ENCODE results near the gene NUDT4.

The NUDT4 gene

DNA sequence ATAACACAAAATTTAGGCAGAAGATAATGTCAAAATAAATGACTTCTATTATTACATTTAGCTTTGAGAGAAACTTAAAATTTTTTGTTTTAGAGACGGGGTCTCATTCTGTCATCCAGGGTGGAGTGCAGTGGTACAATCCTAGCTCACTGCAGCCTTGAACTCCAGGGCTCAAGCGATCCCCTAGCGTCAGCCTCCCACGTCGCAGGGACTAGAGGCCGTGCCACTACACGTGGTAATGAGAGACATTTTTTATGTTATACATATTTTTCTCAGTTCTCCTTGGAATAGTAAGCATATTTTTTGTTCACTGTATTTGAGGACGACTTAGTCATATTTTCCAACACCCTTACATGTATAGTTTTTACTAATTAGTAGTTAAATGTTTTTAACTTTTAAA is 21.5 kb upstream of the NUDT4 start:
- TF ChIP-seq, protein P1, sequence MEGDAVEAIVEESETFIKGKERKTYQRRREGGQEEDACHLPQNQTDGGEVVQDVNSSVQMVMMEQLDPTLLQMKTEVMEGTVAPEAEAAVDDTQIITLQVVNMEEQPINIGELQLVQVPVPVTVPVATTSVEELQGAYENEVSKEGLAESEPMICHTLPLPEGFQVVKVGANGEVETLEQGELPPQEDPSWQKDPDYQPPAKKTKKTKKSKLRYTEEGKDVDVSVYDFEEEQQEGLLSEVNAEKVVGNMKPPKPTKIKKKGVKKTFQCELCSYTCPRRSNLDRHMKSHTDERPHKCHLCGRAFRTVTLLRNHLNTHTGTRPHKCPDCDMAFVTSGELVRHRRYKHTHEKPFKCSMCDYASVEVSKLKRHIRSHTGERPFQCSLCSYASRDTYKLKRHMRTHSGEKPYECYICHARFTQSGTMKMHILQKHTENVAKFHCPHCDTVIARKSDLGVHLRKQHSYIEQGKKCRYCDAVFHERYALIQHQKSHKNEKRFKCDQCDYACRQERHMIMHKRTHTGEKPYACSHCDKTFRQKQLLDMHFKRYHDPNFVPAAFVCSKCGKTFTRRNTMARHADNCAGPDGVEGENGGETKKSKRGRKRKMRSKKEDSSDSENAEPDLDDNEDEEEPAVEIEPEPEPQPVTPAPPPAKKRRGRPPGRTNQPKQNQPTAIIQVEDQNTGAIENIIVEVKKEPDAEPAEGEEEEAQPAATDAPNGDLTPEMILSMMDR (conservative IDR thresholded peaks at IDR 0.05; ENCODE audit: low read depth) = no peak
- DNase-seq (ENCODE audit: low spot score) = no peak
- CTCF ChIA-PET = no interaction called here
- no peak overlapping the region for H3K27ac ChIP-seq
- POLR2A ChIA-PET (ENCODE audit: low non-redundant PET) = no interaction called here

DNA sequence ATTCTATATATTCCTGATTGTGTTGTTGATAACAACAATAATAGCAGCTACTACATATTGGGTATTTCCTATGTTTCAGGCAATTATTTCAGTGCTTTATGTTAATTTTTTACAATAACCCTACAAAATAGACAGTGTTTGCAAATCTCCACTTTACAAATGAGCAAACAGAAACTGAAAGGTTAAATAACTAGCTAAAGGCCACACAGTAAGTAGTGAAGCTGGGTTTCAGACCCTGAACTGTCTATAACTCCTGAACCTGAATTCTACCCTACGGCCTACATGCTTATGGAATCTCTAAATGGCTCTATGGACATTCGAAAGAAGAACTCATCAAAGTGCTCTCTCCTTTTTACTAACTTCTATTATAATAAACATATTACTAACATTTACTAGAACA is 19.7 kb upstream of the NUDT4 start:
- TF ChIP-seq, protein P1 (conservative IDR thresholded peaks at IDR 0.05; ENCODE audit: low read depth) = no peak
- ChIA-PET POLR2A (ENCODE audit: low non-redundant PET) (no interaction called here), CTCF (interaction anchor here (0.9 kb wide), 1 partner anchor 18 kb away, joined by 3 read pairs; no protein-coding TSS in a partner anchor)
- H3K27ac ChIP-seq = no peak overlapping the region
- no peak for DNase-seq (ENCODE audit: low spot score)

DNA sequence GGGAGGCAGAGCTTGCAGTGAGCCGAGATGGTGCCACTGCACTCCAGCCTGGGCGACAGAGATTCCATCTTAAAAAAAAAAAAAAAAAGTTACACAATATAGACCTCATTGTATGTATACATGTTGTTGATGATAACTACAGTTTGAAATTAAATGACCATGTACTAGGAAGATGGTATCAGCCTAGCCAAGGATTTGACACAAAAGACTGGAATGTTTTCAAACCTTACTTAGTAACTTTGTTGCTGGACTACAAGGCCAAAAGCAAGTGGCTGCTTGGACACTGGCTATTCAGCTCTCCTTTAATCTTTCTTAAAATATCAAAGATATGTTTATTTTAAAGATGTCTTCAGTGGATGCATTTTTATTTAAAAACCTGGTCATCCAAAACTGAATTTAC is 18.9 kb upstream of the NUDT4 start:
- CTCF ChIA-PET = no interaction called here

DNA sequence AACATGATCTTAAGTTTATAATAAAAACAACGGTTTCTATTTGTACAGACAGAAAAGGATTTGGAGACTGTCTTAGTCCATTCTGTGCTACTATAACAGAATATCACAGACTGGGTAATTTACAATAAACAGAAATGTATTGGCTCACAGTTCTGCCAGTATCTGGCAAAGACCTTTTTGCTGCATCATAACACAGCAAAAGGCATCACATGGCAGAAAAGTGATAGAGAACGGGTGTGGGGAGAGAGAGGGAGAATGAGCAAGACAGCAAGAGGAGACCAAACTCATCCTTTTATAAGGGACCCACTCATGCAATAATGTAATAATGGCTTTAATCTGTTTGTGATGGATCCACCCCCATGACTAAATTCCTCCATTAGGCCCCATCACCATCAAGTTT is 17.0 kb upstream of the NUDT4 start:
- POLR2A ChIA-PET (ENCODE audit: low non-redundant PET) = no interaction called here
- CTCF ChIA-PET = no interaction called here
- TF ChIP-seq, protein P1 (conservative IDR thresholded peaks at IDR 0.05; ENCODE audit: low read depth) = no peak
- no peak for DNase-seq (ENCODE audit: low spot score)
- H3K27ac ChIP-seq = no peak overlapping the region

More for the DNA sequence above, 18.9 kb upstream of the NUDT4 start:
- DNase-seq (ENCODE audit: low spot score) = no peak
- TF ChIP-seq, protein P1 (conservative IDR thresholded peaks at IDR 0.05; ENCODE audit: low read depth) = no peak
- POLR2A ChIA-PET (ENCODE audit: low non-redundant PET) = no interaction called here
- no peak overlapping the region for H3K27ac ChIP-seq

DNA sequence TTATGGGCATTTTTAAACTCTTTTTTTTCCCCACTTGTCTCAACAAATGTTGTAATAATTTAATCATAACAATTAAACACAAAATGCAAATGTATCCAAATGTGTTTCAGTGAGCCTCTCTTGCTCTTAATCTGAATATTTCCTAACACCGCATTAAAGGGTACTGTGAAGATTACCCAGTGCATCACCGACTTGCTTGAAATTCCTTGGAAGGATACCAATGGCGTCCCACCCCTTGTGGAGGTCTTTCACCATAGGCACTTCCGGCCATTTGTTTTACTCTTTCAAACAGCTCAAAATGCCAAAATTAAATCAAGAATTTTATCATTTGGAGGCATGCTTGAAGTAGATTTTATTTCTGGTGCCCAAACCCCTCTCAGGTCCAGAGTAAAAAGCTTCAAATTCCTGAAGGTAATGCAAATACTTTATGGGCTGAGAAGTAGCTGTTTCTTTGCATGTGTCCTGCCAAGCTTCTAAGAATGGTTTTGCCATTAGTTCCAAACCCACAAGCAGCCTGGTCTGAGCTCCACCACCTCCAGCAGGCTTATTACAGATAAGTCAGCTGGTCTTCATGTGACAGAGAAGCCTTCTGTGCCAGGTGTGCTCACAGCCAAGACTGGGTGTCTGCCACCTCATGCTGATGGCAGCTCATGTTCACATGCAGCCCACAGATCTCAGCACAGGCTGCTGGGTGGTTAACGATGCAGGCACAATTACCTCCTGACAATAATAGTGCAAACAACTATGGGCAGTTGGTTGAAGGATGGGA is 16.4 kb upstream of the NUDT4 start:
- POLR2A ChIA-PET (ENCODE audit: low non-redundant PET) = no interaction called here
- TF ChIP-seq, protein P1 (conservative IDR thresholded peaks at IDR 0.05; ENCODE audit: low read depth) = no peak
- no peak for DNase-seq (ENCODE audit: low spot score)
- H3K27ac ChIP-seq = no peak overlapping the region
- CTCF ChIA-PET = interaction anchor here (0.6 kb wide), 1 partner anchor 103 kb away, joined by 4 read pairs; no protein-coding TSS in a partner anchor

DNA sequence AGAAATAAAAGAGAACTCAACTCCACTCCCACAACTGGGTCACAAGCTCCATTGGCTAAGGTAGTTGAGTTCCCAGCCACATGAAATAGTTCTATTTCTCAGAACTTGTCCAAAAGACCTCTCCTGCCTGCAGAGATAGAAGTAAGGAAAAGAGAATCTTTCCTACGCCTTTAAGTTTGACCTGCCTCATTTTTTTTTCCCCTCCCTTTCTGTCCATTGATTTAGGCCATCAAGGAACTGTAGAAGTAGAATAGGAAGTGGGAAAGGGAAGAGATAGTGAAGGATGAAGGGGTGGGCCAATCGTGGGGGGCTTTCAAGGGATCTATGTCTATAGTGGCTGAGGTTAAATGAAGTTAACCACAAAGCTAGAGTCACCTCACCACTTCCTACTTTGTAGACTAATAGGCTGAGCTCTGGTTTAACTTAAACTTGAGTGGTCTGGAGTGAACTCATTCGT is 13.9 kb upstream of the NUDT4 start:
- POLR2A ChIA-PET (ENCODE audit: low non-redundant PET) = no interaction called here
- TF ChIP-seq, protein P1 (conservative IDR thresholded peaks at IDR 0.05; ENCODE audit: low read depth) = no peak
- CTCF ChIA-PET = interaction anchor here (0.6 kb wide), 3 partner anchors 107 to 201 kb away, joined by 3 to 5 read pairs (median 3); no protein-coding TSS in a partner anchor
- DNase-seq (ENCODE audit: low spot score) = no peak
- H3K27ac ChIP-seq = no peak overlapping the region
